HG02623 (cell line): ENCODE measurements around the gene FAM83D.
A peak's percentile ranks its signal among the peaks of the same experiment; 100 is the strongest.

ENCODE experiments used
- ATAC-seq: cut with Tn5 transposase; IDR thresholded peaks from one replicate; pipeline ENCODE4 v1.9.1; 2021; ENCODE audit warnings: moderate library complexity; ENCODE audit not compliant: unreplicated experiment

FAM83D gene

GRCh38 chr20:38926142-38926933 lies at the start of gene FAM83D:
TSS of gene FAM83D (plus strand) at chr20:38926417. CDS start at chr20:38926443, 26 bp downstream.
- ATAC-seq = peak; percentile 87

- ATAC-seq = no peak
Observed at GRCh38 chr20:38877483-38877882, 48.7 kb upstream of the FAM83D start.

- ATAC-seq = no peak
Observed at GRCh38 chr20:38878866-38879265, 47.4 kb upstream of the FAM83D start.

- ATAC-seq = no peak
Observed at GRCh38 chr20:38880952-38881735, 45.1 kb upstream of the FAM83D start.

- no peak for ATAC-seq
Observed at GRCh38 chr20:38881806-38882440, 44.3 kb upstream of the FAM83D start.

- ATAC-seq = no peak
Observed at GRCh38 chr20:38882600-38882999, 43.6 kb upstream of the FAM83D start.

- no peak for ATAC-seq
Observed at GRCh38 chr20:38883081-38883980, 42.9 kb upstream of the FAM83D start.

- no peak for ATAC-seq
Observed at GRCh38 chr20:38883981-38884733, 42.1 kb upstream of the FAM83D start.

- ATAC-seq = no peak
Observed at GRCh38 chr20:38885357-38885756, 40.9 kb upstream of the FAM83D start.

GRCh38 chr20:38888059-38888831 lies 38.0 kb upstream of the FAM83D start:
- ATAC-seq = no peak

GRCh38 chr20:38889050-38889449 lies 37.2 kb upstream of the FAM83D start:
- no peak for ATAC-seq

GRCh38 chr20:38889792-38890496 lies 36.3 kb upstream of the FAM83D start:
- ATAC-seq = no peak

GRCh38 chr20:38890497-38890818 lies 35.8 kb upstream of the FAM83D start:
- ATAC-seq = no peak

- ATAC-seq = peak; percentile 56
Observed at GRCh38 chr20:38892091-38892981, 33.9 kb upstream of the FAM83D start.

- ATAC-seq = no peak
Observed at GRCh38 chr20:38893056-38893564, 33.1 kb upstream of the FAM83D start.

GRCh38 chr20:38893565-38894090 lies 32.6 kb upstream of the FAM83D start:
- ATAC-seq = no peak
